ENCODE data around the gene SORT1. TPM values are rescaled to one million over a fixed set of nuclear protein-coding genes. Genes with fewer than 3 reads are reported as not detected.
"Not testable (repeated sequence)": the region's sequence is repeated elsewhere in the genome, so short reads cannot be mapped to it uniquely, and the experiment has no call there.

The SORT1 gene
- total RNA-seq: 45.1 and 48.5 TPM in 2 replicates

- peak within 1 kb of the TSS; percentile 77 for H2AFZ ChIP-seq (ENCODE audit: low read length)
- H3K9me3 ChIP-seq (ENCODE audit: low read depth, low read length): no peaks in the 10 kb centered on the region
- peaks cover 15% of the 10 kb centered on the region for H3K36me3 ChIP-seq (ENCODE audit: insufficient read depth, low read length)
- no peaks in the 10 kb centered on the region for H4K20me1 ChIP-seq (ENCODE audit: insufficient read depth, low read length)
- H3K4me2 ChIP-seq (ENCODE audit: insufficient read depth, low read length): peak within 1 kb of the TSS; percentile 88
- H3K4me3 ChIP-seq (ENCODE audit: insufficient read depth, low read length): peak within 1 kb of the TSS; percentile 74
- peak; percentile 95 for DNase-seq (ENCODE audit: insufficient read length, low spot score, missing footprints)
- H3K27ac ChIP-seq (ENCODE audit: low read depth, low read length): peak within 1 kb of the TSS; percentile 29
- H3K27me3 ChIP-seq (ENCODE audit: insufficient read depth, low read length): no peaks in the 10 kb centered on the region
- H3K79me2 ChIP-seq (ENCODE audit: insufficient read depth, low read length): peaks cover 43% of the 10 kb centered on the region
- TF ChIP-seq CTCF (IDR thresholded peaks at IDR 0.05; ENCODE audit: extremely low read depth, low read depth, low read length): no peak
- peaks cover 41% of the 10 kb centered on the region for H3K4me1 ChIP-seq (ENCODE audit: insufficient read depth, low read length)
Measured at GRCh38 chr1:109397581-109398342, at the start of gene SORT1. SORT1 (minus strand) TSS chr1:109397918; CDS start chr1:109397892, 26 bp downstream.

GRCh38 chr1:109445949-109446695 lies 48.4 kb upstream of the SORT1 start:
- not testable (repeated sequence) for H3K79me2 ChIP-seq (ENCODE audit: insufficient read depth, low read length); DNase-seq (ENCODE audit: insufficient read length, low spot score, missing footprints)

GRCh38 chr1:109444346-109444745 lies 46.6 kb upstream of the SORT1 start:
- Histone ChIP-seq H3K27me3 (ENCODE audit: insufficient read depth, low read length) (peaks cover 13% of the 10 kb centered on the region), H4K20me1 (ENCODE audit: insufficient read depth, low read length) (no peaks in the 10 kb centered on the region), H3K4me2 (ENCODE audit: insufficient read depth, low read length) (no peak overlapping the region), H3K79me2 (ENCODE audit: insufficient read depth, low read length) (no peaks in the 10 kb centered on the region), H3K4me1 (ENCODE audit: insufficient read depth, low read length) (peaks cover 3% of the 10 kb centered on the region), H3K9me3 (ENCODE audit: low read depth, low read length) (no peaks in the 10 kb centered on the region), H3K4me3 (ENCODE audit: insufficient read depth, low read length) (no peak overlapping the region), H3K27ac (ENCODE audit: low read depth, low read length) (no peak overlapping the region), H3K36me3 (ENCODE audit: insufficient read depth, low read length) (no peaks in the 10 kb centered on the region), H2AFZ (ENCODE audit: low read length) (no peak overlapping the region)
- DNase-seq (ENCODE audit: insufficient read length, low spot score, missing footprints): no peak
- no peak for TF ChIP-seq CTCF (IDR thresholded peaks at IDR 0.05; ENCODE audit: extremely low read depth, low read depth, low read length)

More at GRCh38 chr1:109445949-109446695, 48.4 kb upstream of the SORT1 start:
- not testable (repeated sequence) for H3K36me3 ChIP-seq (ENCODE audit: insufficient read depth, low read length); H3K9me3 ChIP-seq (ENCODE audit: low read depth, low read length); H3K27ac ChIP-seq (ENCODE audit: low read depth, low read length); H3K4me2 ChIP-seq (ENCODE audit: insufficient read depth, low read length); H3K4me3 ChIP-seq (ENCODE audit: insufficient read depth, low read length); H3K4me1 ChIP-seq (ENCODE audit: insufficient read depth, low read length); H2AFZ ChIP-seq (ENCODE audit: low read length); H4K20me1 ChIP-seq (ENCODE audit: insufficient read depth, low read length)
- H3K27me3 ChIP-seq (ENCODE audit: insufficient read depth, low read length): peaks cover 24% of the 10 kb centered on the region

- H3K4me3 ChIP-seq (ENCODE audit: insufficient read depth, low read length): no peak overlapping the region
- no peak for TF ChIP-seq CTCF (IDR thresholded peaks at IDR 0.05; ENCODE audit: extremely low read depth, low read depth, low read length)
- H3K27ac ChIP-seq (ENCODE audit: low read depth, low read length): no peak overlapping the region
- H3K79me2 ChIP-seq (ENCODE audit: insufficient read depth, low read length): no peaks in the 10 kb centered on the region
- no peaks in the 10 kb centered on the region for H3K36me3 ChIP-seq (ENCODE audit: insufficient read depth, low read length)
- H3K4me2 ChIP-seq (ENCODE audit: insufficient read depth, low read length): no peak overlapping the region
- no peak overlapping the region for H2AFZ ChIP-seq (ENCODE audit: low read length)
- H3K27me3 ChIP-seq (ENCODE audit: insufficient read depth, low read length): peaks cover 13% of the 10 kb centered on the region
- H4K20me1 ChIP-seq (ENCODE audit: insufficient read depth, low read length): no peaks in the 10 kb centered on the region
- no peaks in the 10 kb centered on the region for H3K9me3 ChIP-seq (ENCODE audit: low read depth, low read length)
- peaks cover 11% of the 10 kb centered on the region for H3K4me1 ChIP-seq (ENCODE audit: insufficient read depth, low read length)
- DNase-seq (ENCODE audit: insufficient read length, low spot score, missing footprints): no peak
Measured at GRCh38 chr1:109443476-109443875, 45.8 kb upstream of the SORT1 start.

All from osteoblast (primary cell).